GM23248 (cell line): ENCODE measurements around the gene MUS81.

Experiments
- EZH2 ChIP-seq: fragments of 200-600 bp; sonication (generic); IDR thresholded peaks from 2 replicates; pipeline ENCODE4 v1.6.1; 2018; ENCODE audit warnings: antibody characterized with exemption, mild to moderate bottlenecking; ENCODE audit not compliant: insufficient read depth, poor library complexity, severe bottlenecking
- EZH2phosphoT487 ChIP-seq: fragments of 200-600 bp; sonication (generic); IDR thresholded peaks from 2 replicates; pipeline ENCODE4 v1.6.1; 2018; ENCODE audit warnings: antibody characterized with exemption, moderate library complexity, mild to moderate bottlenecking, low read depth; ENCODE audit not compliant: insufficient read depth

GRCh38 chr11:65915821-65916251 lies 55.6 kb downstream of the MUS81 start:
- TF ChIP-seq EZH2 (no peak), EZH2phosphoT487 (no peak)
